Mucosa of gallbladder (tissue), 1 donor: ENCODE measurements around the gene SPATS2L. TPM values are rescaled to one million over a fixed set of nuclear protein-coding genes. Genes with fewer than 3 reads are reported as not detected.

ENCODE experiments used
- DNase-seq: peaks from one replicate; pipeline ENCODE4 v3.0.0-alpha.2; 2020; ENCODE audit warnings: low spot score
- total RNA-seq: library from RNA; stranded (reverse); gene quantifications from one replicate; pipeline ENCODE4 v1.2.1, GENCODE V29; 2021
- donor health status: DM: no; HTN: no; CAD: no.

The SPATS2L gene, protein sequence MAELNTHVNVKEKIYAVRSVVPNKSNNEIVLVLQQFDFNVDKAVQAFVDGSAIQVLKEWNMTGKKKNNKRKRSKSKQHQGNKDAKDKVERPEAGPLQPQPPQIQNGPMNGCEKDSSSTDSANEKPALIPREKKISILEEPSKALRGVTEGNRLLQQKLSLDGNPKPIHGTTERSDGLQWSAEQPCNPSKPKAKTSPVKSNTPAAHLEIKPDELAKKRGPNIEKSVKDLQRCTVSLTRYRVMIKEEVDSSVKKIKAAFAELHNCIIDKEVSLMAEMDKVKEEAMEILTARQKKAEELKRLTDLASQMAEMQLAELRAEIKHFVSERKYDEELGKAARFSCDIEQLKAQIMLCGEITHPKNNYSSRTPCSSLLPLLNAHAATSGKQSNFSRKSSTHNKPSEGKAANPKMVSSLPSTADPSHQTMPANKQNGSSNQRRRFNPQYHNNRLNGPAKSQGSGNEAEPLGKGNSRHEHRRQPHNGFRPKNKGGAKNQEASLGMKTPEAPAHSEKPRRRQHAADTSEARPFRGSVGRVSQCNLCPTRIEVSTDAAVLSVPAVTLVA
- 243 TPM for total RNA-seq

DNA sequence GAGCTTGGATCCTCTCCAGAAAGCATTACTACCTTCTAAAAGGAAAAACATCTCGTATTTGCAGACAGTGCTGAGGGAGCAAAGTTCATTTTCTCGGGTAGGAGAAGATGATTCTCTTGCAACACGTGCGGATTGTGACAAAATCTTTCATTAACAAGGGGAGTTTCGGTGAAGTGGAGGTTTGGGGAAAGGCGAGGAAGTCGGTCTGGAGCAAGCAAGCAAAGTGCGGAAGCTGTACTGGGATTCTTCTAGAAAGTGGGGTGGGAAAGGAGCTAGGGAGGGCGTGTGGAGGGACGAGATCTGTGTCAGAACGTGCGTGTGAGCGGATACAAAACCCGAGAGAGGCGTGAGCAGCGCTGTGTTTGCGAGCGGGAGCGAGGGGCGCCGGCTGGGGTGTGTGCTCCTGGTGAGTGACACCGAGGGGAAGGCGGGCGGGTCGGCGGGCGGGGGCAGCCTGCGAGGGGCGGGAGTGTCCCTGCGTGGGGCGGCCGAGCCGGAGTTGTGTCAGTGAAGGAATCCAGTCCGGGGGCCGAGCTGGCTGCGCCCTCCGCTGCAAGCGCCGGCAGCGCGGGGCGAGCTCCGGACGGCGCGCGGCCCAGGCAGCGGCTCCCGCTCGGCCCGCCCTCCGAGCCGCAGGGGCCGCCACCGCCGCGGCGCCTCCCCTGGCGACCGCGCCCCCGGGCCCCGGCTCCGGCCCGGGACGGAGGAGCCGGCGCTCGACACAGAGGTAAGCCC is at the start of gene SPATS2L:
Gene SPATS2L (plus strand): TSS at position 498 of the 735 bp plus-strand sequence. CDS start 82,552 bp downstream, outside the sequence.
- peak; percentile 80 for DNase-seq

DNA sequence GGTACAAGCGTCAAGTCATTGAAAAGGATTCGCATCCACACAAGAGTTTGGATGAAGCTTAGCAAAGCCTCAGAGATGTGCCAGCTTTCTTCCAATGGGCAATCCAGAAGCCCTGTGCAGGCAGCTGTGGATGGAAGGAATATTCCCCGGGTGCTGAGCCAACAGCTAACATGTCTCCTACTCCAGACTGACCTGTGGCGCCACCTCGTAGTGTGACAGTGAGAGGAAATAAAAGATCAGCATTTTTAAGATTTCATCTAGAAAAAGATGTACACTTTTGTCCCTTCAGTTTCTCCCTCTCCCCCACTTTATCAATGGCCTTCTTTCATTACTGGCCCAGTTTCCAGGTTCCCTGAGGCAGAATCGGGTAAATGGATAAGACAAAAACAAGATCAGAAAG is 48.9 kb upstream of the SPATS2L start:
- DNase-seq, result no peak

DNA sequence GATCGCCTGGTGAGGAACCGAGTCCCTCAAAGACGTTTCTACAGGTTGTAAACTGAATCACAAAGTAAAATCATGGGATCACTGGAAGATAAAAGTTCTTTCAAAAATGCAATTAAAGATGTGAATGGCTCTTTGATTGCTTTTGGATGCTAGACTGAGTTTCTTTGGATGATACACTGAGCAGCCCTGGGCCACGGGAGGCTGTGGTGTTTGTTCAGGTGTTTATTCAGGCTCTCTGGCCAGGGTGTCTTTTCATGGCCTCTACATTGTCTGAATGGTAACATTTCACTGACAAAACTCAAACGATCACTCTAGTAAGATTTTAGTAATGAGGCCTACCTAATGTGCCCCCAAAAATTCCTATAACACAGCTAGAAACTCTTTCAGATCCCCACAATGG is 48.4 kb upstream of the SPATS2L start:
- DNase-seq, result no peak

DNA sequence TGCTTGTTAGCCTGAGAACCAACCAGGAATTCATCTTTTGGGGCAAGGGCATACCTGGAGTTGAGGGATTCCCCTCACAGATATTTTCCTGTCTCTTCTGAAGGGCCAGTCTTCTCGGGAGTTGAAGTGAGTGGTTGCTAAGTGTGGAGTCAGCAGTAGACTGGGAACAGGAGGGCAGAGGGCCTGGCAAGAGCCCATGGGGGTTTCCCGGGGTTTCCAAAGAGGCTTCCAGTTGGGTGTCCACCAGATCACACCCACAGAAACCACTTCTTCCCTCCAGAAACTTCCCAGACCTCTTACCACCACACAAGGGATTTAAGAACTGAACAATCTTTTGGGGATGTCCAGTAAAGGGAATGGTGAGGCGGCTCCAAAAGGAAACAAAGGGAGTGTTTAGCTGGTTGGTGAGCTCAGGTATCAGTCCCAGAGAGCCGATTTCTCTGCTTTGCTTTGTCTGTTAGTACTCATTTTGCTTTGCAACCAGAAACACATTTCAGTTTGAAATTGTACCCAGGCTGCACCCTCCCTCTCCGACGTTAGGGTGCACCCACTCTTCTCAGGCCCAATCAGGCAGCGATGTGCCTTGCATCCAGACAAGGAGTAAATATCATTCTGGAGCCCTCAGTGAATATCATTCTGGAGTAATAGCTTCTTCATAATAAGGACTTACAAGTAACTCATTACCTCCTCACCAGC is 47.5 kb upstream of the SPATS2L start:
- DNase-seq, result no peak

DNA sequence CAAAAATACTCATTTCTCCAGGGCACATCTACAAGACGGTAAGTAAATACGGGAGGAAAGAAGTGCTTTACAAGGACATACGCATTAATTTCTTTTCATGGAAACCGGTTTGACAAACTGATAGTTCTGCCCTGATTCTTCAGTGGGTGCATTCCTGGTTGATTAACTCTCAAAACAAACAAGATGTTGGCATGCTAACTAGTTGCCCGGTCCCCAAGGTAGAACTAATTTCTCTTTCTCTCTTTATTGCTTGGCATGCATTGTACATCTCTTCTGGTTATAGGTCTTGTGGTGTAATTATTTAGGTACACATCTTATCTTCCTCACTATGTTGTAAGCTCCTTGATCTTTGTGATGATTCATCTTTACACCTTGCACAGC is 46.9 kb upstream of the SPATS2L start:
- DNase-seq, result peak; percentile 21

DNA sequence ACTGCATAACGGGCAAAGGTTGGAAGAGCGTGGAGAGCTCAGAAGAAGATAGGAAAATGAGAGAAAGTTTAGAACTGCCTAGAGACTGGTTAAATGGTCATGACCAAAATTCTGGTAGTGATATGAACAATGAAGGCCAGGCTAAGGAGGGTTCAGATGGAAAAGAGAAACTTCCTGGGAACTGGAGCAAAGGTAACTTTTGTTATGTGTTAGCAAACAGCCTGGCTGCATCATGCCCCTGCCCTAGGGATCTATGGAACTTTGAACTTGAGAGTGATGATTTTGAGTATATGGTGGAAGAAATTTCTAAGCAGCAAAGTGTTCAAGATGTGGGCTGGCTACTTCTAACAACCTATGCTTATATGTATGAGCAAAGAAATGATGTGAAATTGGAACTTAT is 44.4 kb upstream of the SPATS2L start:
- no peak for DNase-seq

DNA sequence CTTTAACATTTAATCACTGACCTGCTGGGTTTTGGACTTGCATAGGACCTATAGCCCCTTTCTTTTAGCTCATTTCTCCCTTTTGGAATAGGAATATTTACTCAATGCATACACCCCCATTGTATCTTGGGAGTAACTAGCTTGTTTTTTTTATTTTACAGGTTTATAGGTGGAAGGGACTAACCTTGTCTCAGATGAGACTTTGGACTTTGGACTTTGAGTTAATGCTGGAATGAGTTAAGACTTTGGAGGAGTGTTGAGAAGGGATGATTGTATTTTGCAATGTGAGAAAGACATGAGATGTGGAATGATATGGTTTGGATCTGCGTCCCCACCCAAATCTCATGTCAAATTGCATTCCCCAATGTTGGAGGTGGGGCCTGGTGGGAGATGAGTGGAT is 43.2 kb upstream of the SPATS2L start:
- no peak for DNase-seq

DNA sequence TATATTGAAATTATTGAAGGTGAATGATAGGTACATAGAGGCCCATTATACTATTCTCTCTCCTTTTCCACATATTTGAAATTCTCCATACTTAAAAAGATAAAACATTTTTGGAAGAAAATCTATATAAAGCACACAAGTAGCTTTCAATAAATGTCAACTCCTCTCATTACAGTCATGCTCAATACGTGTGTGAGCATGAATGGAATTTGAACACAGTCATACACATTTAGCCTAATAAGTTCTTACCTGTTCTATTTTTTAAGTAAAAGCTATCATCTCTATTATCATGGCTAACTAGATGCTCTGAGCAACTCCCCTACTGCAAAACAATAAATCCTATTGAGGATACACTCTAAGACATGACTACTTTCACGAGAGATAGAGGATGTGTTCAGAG is 41.9 kb upstream of the SPATS2L start:
- DNase-seq, result no peak

DNA sequence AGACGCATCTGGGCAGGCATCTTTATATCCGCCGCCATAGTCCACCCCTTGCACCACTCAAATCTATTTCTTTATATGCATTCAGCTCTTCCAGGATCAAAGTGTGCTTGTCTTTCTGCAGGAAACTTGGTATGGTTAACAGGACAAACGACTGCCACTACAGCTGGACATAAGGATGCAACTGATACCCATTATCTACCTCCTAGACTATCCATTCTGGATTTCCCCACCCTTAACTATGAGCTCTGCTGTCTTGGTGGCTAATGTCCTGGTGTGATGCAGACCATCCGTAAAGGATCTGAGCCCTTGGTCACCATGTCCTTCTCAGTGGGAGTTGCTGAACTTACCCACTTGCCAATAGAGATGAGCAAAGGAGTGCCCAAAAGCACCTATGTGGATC is 40.1 kb upstream of the SPATS2L start:
- no peak for DNase-seq

DNA sequence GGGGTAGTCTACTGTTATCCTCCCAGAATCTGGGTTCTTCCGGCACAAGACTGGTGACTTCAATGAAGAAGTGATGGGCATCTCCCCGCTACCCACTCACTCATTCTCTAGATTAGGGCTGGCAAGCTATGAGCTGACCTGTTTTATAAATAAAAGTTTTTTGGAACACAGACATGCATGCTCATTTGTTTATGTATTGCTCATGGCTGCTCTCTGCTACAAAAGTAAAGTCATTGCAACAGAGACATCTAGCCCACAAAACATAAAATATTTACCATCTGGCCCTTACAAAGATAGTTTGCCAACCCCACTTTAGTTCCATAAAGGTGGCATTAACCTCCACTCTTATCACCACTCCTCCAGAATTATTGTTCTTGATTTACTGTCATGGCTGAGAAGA is 39.1 kb upstream of the SPATS2L start:
- no peak for DNase-seq

DNA sequence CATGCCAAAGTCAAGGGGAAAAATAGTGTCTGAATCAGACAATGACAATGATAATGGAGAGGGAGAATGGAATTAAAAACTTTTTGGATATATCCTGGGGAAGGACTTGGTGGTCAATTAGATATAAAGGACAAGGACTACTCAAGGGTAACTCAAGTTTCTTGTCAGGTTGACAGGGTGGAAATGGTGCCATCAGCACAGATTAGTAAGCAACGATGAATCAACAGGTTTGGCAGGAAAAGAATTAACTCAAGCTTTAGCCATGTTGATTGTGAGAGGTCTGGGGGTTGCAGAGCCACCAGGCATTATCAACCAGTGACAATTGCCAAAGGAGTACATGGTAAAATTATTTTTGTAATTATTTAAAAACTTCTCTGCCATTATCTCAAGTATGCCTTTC is 35.8 kb upstream of the SPATS2L start:
- no peak for DNase-seq

DNA sequence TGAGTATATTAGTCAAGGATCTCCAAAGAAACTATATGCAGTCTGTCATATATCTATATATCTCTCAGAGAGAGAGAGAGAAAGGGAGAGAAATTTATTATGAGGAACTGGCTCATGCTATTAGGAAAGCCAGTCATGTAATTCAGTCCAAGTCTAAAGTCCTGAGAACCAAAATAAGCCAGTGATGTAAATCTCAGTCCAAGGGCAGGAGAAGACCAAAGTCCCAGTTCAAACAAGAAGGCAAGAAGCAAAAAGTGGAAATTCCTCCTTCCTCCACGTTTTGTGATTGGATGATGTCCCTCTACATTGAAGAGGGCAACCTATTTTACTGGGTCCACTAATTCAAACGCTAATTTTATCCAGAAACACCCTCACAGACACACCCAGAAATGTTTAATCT is 34.2 kb upstream of the SPATS2L start:
- no peak for DNase-seq

DNA sequence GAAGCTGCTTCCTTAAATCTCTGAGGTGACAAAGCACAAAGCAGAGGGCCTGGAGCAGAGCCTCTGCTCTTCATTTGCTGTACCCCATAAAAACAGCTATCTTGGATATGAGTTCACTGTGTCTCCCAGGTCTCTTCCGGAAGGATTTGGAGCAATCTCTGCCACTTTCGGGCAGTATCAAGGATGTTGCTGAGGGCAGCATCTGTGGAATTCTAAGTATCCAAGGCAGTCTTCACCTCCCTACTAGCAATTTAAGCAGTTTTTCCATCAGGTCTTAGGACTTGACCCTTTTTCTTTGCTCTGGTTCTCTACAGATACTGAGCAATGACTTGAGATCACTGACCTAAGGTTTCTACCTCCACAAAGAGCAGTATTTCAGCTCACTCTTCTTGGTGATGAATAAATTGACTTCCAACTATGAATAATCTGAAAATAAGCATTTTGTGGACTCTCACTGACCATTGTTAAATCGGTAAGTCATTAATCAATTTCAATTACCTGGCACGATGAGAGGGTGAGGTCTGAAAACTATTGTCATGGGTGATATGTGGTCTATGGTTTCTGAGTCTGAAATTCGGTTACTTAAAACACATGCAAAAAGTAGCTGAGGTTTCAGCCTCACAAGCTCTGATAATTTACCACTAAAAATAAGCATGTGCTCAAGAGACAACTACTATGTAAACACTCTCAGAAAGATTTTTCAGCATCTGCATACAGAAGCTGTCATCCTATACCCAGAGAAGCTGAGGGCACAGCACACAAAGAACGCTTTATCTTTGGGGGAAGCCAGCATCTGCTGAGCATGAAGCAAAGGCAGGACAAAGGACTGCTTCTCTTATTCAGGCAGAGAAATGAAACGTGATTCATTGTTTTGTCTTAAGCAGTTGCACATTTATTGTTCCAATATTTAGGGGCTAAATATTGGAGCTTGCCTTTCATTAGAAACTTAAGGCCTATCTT is 32.1 kb upstream of the SPATS2L start:
- no peak for DNase-seq

DNA sequence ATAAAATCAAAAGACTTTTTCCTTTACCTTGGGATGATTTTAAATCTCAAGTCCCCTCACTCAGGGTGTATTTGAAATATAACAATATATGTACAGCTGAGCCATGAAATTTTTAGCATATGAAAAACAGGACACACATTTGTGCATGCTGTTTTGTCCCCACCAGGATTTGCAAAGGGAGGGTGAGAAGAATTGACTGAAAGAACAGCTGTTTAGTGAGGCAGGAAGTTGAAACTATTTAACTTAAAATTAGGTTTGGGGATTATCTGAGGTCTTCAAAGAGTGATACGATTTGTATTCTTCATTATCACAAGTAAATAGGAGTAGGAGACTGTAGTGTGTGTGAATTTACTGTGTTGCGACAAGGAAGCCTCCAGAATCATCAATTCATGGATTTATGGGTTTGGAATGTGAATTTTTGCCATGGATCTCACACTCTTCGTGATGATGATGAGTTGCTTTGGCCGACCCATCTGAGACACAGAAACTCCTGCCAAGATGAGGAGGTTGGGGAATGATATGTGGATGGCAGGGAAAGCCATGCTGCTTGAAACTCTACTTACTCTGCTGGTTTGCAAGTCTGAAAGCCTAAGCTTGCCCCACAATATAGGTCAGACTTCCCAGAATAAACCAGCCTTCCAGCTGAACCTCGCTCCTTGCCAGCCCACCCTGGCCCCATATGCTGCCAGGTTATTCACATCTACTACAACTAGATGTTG is 31.0 kb upstream of the SPATS2L start:
- DNase-seq, result no peak

DNA sequence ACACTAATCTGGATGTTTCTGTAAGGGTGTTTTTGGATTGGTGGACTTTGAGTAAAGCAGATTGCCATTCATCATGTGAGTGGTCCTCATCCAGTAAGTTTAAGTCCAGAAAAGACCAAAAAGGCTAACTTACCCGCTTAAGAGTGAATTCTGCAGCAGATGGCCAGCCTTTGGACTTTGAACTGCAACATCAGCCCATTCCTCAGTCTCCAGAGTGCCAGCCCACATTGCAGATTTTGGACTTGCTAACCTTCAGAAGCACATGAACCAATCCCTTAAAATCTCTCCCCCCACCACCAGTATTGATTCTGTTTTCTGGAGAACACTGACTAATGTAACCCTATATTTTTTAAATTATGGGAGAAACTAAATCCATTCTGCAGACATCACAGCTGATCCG is 30.0 kb upstream of the SPATS2L start:
- DNase-seq, result no peak

DNA sequence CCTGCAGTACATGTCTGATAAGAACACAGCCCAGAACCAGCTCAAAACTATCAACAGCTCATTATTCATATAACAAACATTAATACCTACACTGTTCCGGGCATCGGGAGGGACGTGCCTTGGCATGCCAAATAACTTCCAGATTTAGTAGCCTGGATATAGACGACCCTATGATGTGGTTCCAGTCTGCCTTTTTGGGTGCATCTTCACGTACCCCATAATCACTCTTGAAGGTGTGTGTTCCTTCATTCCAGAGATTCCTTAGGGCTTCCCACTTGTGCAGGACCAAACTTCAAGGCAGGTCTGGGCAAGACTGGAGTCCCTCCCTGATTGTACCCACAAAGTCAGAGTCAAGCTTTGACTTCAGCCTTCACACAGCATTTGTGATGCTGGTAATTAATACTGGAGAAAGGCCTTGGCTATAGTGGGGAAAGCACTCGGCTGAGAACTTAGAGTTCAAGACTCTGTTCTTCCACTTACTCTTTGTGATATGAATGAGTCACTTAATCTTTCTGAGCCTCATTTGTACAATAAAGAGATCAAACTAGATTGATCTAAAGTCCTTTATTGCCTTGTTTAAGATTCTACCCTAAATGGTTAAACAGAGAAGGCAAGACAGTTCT is 27.7 kb upstream of the SPATS2L start:
- no peak for DNase-seq

DNA sequence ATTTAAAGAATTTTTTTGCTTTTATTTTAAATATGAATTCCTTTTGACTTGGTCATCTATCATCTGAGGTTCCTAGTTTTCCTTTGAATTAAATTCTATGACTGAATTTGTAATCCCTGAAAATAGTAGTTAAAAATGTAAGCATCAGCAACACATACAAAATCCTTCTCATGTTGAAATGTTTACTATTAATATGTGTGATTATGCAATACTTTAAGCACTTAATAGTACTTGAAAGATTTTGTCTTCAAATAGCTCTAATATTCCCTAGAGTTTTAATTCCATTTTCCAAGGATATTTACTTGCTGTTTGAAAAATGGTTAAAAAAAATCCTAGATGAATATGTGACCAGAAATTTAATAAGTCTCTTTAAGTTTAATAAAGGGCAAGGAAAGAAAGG is 26.6 kb upstream of the SPATS2L start:
- no peak for DNase-seq

DNA sequence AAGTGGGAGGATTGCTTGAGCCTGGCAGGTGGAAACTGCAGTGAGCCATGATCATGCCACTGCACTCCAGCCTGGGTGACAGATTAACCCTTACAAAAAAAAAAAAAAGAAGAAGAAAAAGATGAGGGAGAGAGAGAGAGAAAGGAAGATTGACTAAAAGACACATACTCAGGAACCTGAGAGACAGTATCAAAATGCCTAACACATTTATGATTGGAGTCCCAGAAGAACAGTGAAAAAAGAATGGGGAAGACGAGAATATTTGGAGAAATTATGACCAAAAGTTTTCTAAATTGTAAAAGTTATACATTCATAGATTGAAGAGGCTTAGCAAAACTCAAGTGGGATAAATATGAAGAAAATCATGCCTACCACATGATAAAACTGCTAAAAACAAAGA is 19.9 kb upstream of the SPATS2L start:
- no peak for DNase-seq

DNA sequence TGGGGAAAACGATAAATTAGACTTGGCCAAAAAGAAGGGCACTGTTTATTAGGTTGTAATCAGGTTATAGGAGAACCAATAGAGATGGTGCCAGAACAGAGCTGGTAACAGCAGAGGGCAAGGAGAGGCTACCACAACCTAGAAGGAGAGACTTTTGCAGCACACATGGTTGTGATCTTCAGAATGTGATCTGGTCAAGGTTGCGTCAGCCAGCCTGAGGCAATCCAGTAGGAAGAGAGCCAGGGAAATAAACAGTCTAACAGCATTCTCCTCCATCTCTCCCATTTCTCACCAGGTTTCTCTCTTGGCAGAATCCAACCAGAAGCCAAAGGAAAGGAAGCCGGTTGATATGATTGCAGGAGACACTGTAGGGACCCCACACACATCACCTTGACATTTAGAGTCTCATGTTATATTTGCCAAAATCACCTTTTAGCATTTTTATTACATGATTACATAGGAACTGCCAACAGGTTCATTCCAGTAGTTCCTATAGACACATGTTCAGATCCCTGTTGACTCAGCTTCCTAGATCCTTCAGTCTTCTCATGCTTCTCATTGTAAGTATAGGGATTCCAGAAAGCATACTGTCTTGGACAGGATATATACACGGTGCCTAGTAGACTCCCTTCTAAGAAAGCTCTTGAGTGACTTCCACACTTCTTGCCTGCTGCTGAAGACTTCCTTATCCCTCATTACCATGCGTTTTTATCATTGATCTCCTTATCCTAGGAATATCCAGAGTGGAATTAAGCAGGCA is 17.6 kb upstream of the SPATS2L start:
- no peak for DNase-seq
